Measurements from ENCODE around the gene GJA4.

GRCh38 chr1:34825455-34826091 lies 32.8 kb downstream of the GJA4 start:
- TF ChIP-seq CTCF (conservative IDR thresholded peaks at IDR 0.05 in 1 of 2, IDR thresholded peaks at IDR 0.05 in 1 of 2; ENCODE audit: extremely low read depth in 1 of 2, insufficient read depth in 1 of 2, low read depth in 1 of 2, low read length in 2 of 2) (no peak), EZH2 (IDR thresholded peaks at IDR 0.05; ENCODE audit: borderline replicate concordance, low read length) (no peak)

Measured in mammary epithelial cell (primary cell).